Central memory CD4-positive, alpha-beta T cell (primary cell): ENCODE results near the gene PDE7B.
"Not testable (repeated sequence)": the region's sequence is repeated elsewhere in the genome, so short reads cannot be mapped to it uniquely, and the experiment has no call there.

Experiments used
- DNase-seq: peaks from one replicate; pipeline ENCODE4 v3.0.0; 2022

PDE7B gene

GRCh38 chr6:136209496-136209895 lies 358.0 kb downstream of the PDE7B start:
- no peak for DNase-seq

GRCh38 chr6:136210398-136211165 lies 359.1 kb downstream of the PDE7B start:
- no peak for DNase-seq

- DNase-seq: no peak
Observed at GRCh38 chr6:136212608-136213007, 361.1 kb downstream of the PDE7B start.

GRCh38 chr6:136213012-136213539 lies 361.6 kb downstream of the PDE7B start:
- DNase-seq: no peak

GRCh38 chr6:136213853-136214252 lies 362.4 kb downstream of the PDE7B start:
- DNase-seq: no peak

- no peak for DNase-seq
Observed at GRCh38 chr6:136216503-136217401, 365.3 kb downstream of the PDE7B start.

GRCh38 chr6:136224974-136225373 lies 373.5 kb downstream of the PDE7B start:
- DNase-seq: not testable (repeated sequence)

GRCh38 chr6:136225496-136225895 lies 374.0 kb downstream of the PDE7B start:
- no peak for DNase-seq

GRCh38 chr6:136226027-136226673 lies 374.6 kb downstream of the PDE7B start:
- peak; percentile 46 for DNase-seq

- DNase-seq: no peak
Observed at GRCh38 chr6:136226674-136227377, 375.3 kb downstream of the PDE7B start.

- no peak for DNase-seq
Observed at GRCh38 chr6:136228814-136229213, 377.3 kb downstream of the PDE7B start.

- DNase-seq: no peak
Observed at GRCh38 chr6:136230219-136230853, 378.8 kb downstream of the PDE7B start.

GRCh38 chr6:136232701-136233100 lies 381.2 kb downstream of the PDE7B start:
- DNase-seq: no peak

- no peak for DNase-seq
Observed at GRCh38 chr6:136235233-136235564, 383.7 kb downstream of the PDE7B start.

GRCh38 chr6:136236466-136237293 lies 385.2 kb downstream of the PDE7B start:
- DNase-seq: no peak

- no peak for DNase-seq
Observed at GRCh38 chr6:136244061-136244616, 392.6 kb downstream of the PDE7B start.
